ENCODE results near the gene GRID2IP.
"Not testable (repeated sequence)": the region's sequence is repeated elsewhere in the genome, so short reads cannot be mapped to it uniquely, and the experiment has no call there.

DNA sequence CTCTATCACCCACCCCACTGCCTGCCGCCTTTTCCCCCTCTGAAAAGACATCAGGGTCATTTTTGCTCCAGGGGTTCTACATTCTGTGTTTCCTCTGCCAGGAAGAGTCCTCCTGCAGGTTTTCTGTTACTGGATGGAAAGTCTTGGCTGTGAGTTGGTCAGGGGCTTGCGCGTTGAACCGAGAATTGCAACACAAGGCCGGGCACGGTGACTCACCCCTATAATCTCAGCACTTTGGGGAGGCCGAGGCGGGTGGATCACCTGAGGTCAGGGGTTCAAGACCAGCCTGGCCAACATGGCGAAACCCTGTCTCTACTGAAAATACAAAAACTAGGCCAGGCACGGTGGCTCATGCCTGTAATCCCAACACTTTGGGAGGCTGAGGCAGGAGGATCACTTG lies 100.7 kb downstream of the GRID2IP start:
- not testable (repeated sequence) for TF ChIP-seq CTCF (conservative IDR thresholded peaks at IDR 0.05; ENCODE audit: low read depth, low read length); EZH2 (IDR thresholded peaks at IDR 0.05; ENCODE audit: borderline replicate concordance, low read depth, low read length, poor library complexity, severe bottlenecking)
